ENCODE data around the gene SLC30A2.
"Not testable (repeated sequence)": the region's sequence is repeated elsewhere in the genome, so short reads cannot be mapped to it uniquely, and the experiment has no call there.

Gene SLC30A2, protein sequence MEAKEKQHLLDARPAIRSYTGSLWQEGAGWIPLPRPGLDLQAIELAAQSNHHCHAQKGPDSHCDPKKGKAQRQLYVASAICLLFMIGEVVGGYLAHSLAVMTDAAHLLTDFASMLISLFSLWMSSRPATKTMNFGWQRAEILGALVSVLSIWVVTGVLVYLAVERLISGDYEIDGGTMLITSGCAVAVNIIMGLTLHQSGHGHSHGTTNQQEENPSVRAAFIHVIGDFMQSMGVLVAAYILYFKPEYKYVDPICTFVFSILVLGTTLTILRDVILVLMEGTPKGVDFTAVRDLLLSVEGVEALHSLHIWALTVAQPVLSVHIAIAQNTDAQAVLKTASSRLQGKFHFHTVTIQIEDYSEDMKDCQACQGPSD

DNA sequence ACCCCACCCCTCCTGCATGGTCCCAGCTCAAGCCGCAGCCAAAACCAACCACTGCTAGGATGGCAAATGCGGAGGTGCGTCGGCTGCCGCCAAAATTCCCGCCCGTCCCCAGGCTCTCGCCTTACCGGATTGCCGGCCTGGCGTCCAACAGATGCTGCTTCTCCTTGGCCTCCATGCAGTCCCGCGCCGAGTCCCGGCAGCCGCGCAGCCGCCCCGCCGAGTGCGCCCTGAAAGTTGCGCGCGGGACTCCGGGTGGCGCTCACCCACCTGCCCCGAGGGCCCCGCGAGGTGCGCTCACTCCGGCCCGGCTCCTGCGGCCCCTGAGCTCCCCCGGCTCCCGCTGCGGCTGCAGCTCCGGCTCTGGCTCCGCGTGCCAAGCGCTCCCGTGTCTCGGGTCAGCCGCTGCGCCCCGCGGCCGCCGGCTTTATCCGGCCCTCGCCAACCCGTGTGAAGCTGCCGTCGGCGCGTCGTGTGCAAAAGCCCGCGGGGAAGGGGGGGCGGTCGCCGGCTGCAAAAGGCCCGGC is at the start of gene SLC30A2:
Gene SLC30A2 (minus strand): TSS at position 397 of the 524 bp plus-strand sequence. CDS start 222 bp downstream, at position 175.
- Mint-ChIP-seq H3K27me3 (ENCODE audit: low read depth, poor library complexity) (peaks cover 97% of the 10 kb centered on the region), H3K4me1 (peaks cover 14% of the 10 kb centered on the region), H3K9me3 (no peaks in the 10 kb centered on the region), H3K4me3 (peak within 1 kb of the TSS; percentile 72), H3K27ac (no peak within 1 kb of the TSS), H3K36me3 (ENCODE audit: low read depth) (no peaks in the 10 kb centered on the region)
- TF ChIP-seq, protein P1, sequence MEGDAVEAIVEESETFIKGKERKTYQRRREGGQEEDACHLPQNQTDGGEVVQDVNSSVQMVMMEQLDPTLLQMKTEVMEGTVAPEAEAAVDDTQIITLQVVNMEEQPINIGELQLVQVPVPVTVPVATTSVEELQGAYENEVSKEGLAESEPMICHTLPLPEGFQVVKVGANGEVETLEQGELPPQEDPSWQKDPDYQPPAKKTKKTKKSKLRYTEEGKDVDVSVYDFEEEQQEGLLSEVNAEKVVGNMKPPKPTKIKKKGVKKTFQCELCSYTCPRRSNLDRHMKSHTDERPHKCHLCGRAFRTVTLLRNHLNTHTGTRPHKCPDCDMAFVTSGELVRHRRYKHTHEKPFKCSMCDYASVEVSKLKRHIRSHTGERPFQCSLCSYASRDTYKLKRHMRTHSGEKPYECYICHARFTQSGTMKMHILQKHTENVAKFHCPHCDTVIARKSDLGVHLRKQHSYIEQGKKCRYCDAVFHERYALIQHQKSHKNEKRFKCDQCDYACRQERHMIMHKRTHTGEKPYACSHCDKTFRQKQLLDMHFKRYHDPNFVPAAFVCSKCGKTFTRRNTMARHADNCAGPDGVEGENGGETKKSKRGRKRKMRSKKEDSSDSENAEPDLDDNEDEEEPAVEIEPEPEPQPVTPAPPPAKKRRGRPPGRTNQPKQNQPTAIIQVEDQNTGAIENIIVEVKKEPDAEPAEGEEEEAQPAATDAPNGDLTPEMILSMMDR (IDR thresholded peaks at IDR 0.05), result no peak
- peak; percentile 57 for DNase-seq

DNA sequence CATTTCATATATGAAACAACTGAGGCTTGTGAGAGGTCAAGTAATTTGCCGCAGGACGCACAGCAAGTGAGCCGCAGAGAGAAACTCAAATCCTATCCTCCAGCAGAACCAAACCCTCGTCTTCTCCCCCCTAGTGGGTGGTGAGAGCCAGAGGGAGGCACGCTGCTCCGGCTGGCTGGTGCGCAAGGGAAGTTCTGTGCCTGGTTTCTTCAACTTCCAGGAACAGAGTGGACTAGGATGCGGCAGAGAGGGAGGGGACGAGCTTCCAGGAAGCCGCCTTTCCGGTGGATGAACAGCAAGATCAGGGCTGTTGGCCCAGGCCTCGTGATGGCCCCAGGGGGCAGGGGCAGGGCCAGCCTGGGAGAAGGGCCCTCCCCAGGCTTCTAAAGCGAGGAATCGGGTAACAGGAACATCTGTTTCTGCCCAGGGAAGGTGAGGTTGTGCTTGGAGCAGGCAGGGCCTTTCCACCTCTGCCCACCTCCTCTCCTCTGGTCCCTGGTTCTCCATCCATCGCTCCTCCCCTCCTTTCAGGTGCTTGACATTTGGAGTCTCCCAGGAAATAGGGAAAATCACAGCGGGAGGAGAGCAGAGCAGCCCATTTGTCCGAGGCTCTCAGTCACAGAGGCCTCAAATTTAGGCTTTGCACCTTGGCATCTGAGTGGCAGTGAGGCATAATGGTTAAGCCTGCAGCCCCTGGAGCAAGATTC is 48.9 kb upstream of the SLC30A2 start:
- Mint-ChIP-seq H3K4me1 (peaks cover 41% of the 10 kb centered on the region), H3K36me3 (ENCODE audit: low read depth) (no peaks in the 10 kb centered on the region), H3K27me3 (ENCODE audit: low read depth, poor library complexity) (peaks cover 8% of the 10 kb centered on the region), H3K27ac (peak overlapping the region; percentile 82), H3K9me3 (peaks cover 19% of the 10 kb centered on the region), H3K4me3 (peak overlapping the region; percentile 28)
- TF ChIP-seq, protein P1 (IDR thresholded peaks at IDR 0.05), result no peak
- DNase-seq, result peak; percentile 58

GRCh38 chr1:26094076-26094669 is 48.3 kb upstream of the SLC30A2 start:
- Mint-ChIP-seq H3K4me1 (peaks cover 41% of the 10 kb centered on the region), H3K27me3 (ENCODE audit: low read depth, poor library complexity) (peaks cover 3% of the 10 kb centered on the region), H3K4me3 (peak overlapping the region; percentile 28), H3K27ac (peak overlapping the region; percentile 82), H3K9me3 (peaks cover 22% of the 10 kb centered on the region), H3K36me3 (ENCODE audit: low read depth) (no peaks in the 10 kb centered on the region)
- DNase-seq, result no peak
- TF ChIP-seq, protein P1 (IDR thresholded peaks at IDR 0.05), result no peak

DNA sequence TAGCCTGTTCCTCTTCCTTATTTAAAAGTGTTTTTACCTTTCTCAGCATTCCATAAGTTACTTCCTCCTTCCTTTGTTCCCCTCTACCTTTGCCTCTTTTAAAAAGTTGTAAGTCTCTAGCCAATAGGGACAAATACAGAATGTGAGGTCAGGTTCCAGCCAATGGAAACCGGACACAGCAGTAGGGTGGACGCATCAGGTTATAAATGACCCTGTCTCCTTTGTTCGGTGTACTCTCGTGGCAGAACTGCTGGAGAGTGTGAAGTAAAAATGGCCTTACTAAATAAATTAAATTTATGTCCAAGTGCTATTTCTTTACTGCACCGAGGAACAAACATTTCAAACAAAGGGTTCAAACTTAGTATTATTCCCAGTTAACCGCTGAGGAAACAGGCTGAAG is 47.7 kb upstream of the SLC30A2 start:
- Mint-ChIP-seq H3K4me1 (peaks cover 41% of the 10 kb centered on the region), H3K27ac (peak overlapping the region; percentile 87), H3K9me3 (peaks cover 22% of the 10 kb centered on the region)
- H3K36me3 Mint-ChIP-seq (ENCODE audit: low read depth); DNase-seq; H3K4me3 Mint-ChIP-seq; H3K27me3 Mint-ChIP-seq (ENCODE audit: low read depth, poor library complexity): not testable (repeated sequence)

DNA sequence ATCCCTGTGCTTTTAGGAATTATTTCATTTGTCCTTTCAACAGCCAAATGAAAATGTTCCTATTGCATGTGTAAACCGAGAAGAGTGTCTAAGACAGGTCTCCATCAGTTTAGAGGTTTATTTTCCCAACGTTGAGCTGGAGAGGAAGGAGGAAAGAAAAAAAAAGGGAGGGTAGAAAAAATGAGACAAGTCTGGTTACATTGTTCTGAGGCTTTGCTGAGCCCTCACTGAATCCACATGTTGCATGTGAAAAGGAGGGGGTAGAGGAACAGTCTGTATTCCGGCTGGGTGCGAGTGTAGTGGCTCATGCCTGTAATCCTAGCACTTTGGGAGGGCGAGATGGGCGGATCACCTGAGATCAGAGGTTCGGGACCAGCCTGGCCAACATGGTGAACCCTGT is 46.5 kb upstream of the SLC30A2 start:
- H3K36me3 Mint-ChIP-seq (ENCODE audit: low read depth), result no peaks in the 10 kb centered on the region
- peaks cover 41% of the 10 kb centered on the region for H3K4me1 Mint-ChIP-seq
- peaks cover 22% of the 10 kb centered on the region for H3K9me3 Mint-ChIP-seq
- H3K27me3 Mint-ChIP-seq (ENCODE audit: low read depth, poor library complexity), result no peaks in the 10 kb centered on the region
- no peak overlapping the region for H3K4me3 Mint-ChIP-seq
- H3K27ac Mint-ChIP-seq, result peak overlapping the region; percentile 7
- TF ChIP-seq, protein P1 (IDR thresholded peaks at IDR 0.05), result no peak
- DNase-seq, result no peak

DNA sequence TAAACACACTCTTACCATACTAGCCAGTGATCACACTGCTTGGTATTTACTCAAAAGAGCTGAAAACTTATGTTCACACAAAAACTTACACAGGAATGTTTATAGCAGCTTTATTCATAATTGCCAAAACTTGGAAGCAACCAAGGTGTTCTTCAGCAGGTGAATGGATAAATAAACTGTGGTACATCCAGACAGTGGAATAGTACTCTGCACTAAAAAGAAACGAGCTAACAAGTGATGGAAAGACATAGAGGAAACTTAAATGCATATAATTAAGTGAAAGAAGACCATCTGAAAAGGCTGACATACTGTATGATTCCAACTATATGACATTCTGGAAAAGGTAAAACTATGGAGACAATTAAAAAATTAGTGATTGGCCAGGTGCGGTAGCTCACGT is 45.0 kb upstream of the SLC30A2 start:
- TF ChIP-seq, protein P1 (IDR thresholded peaks at IDR 0.05), result no peak
- Mint-ChIP-seq H3K4me1 (peaks cover 39% of the 10 kb centered on the region), H3K27me3 (ENCODE audit: low read depth, poor library complexity) (peaks cover 7% of the 10 kb centered on the region), H3K27ac (no peak overlapping the region), H3K9me3 (peaks cover 22% of the 10 kb centered on the region), H3K4me3 (no peak overlapping the region), H3K36me3 (ENCODE audit: low read depth) (no peaks in the 10 kb centered on the region)
- DNase-seq, result no peak
